Measurements from ENCODE around the gene ACTR1A. TPM values are rescaled to one million over a fixed set of nuclear protein-coding genes. Genes with fewer than 3 reads are reported as not detected.
A peak's percentile ranks its signal among the peaks of the same experiment; 100 is the strongest.

ACTR1A gene
- total and polyA plus RNA-seq, 9 of the 15 experiments (the other 6 are each of a cell fraction or from before 2014, with no cell fraction given): 36.3 to 77.2 (median 49.6) TPM

- TF ChIP-seq HDAC1 (IDR thresholded peaks at IDR 0.05) (no peak), PRDM10 (IDR thresholded peaks at IDR 0.05; ENCODE audit: partially characterized antibody) (peak; percentile 42), BACH1 (tag; IDR thresholded peaks at IDR 0.05) (no peak), KDM2B (CRISPR knock-in tag; IDR thresholded peaks at IDR 0.05) (no peak), ZBTB7A (IDR thresholded peaks at IDR 0.05; ENCODE audit: borderline replicate concordance, control insufficient read depth, low read depth, low read length) (peak; percentile 47; the same call in 1 of the 2 replicates), STAT5B (CRISPR knock-in tag; IDR thresholded peaks at IDR 0.05) (no peak), SMARCA5 (IDR thresholded peaks at IDR 0.05) (no peak), ZBTB17 (CRISPR knock-in tag; IDR thresholded peaks at IDR 0.05) (no peak), ZNF75A (CRISPR knock-in tag; IDR thresholded peaks at IDR 0.05) (no peak), MCM5 (IDR thresholded peaks at IDR 0.05; ENCODE audit: low read depth) (no peak), CBX1 (IDR thresholded peaks at IDR 0.05; ENCODE audit: low read depth) (no peak), ZNF76 (CRISPR knock-in tag; IDR thresholded peaks at IDR 0.05; ENCODE audit: borderline replicate concordance) (no peak), ERF (CRISPR knock-in tag; IDR thresholded peaks at IDR 0.05) (no peak), MCM2 (IDR thresholded peaks at IDR 0.05; ENCODE audit: low read depth) (no peak), ZSCAN32 (CRISPR knock-in tag; IDR thresholded peaks at IDR 0.05) (no peak), FOS (IDR thresholded peaks at IDR 0.05; ENCODE audit: extremely low read depth, insufficient read length) (peak; percentile 68), EP300 (IDR thresholded peaks at IDR 0.05; ENCODE audit: low read length) (no peak)
- TF ChIP-seq, protein P1, sequence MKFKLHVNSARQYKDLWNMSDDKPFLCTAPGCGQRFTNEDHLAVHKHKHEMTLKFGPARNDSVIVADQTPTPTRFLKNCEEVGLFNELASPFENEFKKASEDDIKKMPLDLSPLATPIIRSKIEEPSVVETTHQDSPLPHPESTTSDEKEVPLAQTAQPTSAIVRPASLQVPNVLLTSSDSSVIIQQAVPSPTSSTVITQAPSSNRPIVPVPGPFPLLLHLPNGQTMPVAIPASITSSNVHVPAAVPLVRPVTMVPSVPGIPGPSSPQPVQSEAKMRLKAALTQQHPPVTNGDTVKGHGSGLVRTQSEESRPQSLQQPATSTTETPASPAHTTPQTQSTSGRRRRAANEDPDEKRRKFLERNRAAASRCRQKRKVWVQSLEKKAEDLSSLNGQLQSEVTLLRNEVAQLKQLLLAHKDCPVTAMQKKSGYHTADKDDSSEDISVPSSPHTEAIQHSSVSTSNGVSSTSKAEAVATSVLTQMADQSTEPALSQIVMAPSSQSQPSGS (CRISPR knock-in tag; IDR thresholded peaks at IDR 0.05): no peak
- TF ChIP-seq, protein P2, sequence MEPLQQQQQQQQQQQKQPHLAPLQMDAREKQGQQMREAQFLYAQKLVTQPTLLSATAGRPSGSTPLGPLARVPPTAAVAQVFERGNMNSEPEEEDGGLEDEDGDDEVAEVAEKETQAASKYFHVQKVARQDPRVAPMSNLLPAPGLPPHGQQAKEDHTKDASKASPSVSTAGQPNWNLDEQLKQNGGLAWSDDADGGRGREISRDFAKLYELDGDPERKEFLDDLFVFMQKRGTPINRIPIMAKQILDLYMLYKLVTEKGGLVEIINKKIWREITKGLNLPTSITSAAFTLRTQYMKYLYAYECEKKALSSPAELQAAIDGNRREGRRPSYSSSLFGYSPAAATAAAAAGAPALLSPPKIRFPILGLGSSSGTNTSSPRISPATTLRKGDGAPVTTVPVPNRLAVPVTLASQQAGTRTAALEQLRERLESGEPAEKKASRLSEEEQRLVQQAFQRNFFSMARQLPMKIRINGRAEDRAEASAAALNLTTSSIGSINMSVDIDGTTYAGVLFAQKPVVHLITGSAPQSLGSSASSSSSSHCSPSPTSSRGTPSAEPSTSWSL (CRISPR knock-in tag; IDR thresholded peaks at IDR 0.05; ENCODE audit: borderline replicate concordance): no peak
- TF ChIP-seq, protein P3, sequence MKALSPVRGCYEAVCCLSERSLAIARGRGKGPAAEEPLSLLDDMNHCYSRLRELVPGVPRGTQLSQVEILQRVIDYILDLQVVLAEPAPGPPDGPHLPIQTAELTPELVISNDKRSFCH (CRISPR knock-in tag; IDR thresholded peaks at IDR 0.05): no peak
- TF ChIP-seq, protein P3 (tag; IDR thresholded peaks at IDR 0.05): no peak
These were observed 1.0 kb upstream of the ACTR1A start, which contains the start of gene SUFU (continued) for GRCh38 chr10:102503264-102504178.
